Neural progenitor cell (in vitro differentiated cells): ENCODE data around the gene CPN1. TPM values are rescaled to one million over a fixed set of nuclear protein-coding genes. Genes with fewer than 3 reads are reported as not detected.

Experiments
- DNase-seq: peaks from one replicate; pipeline ENCODE4 v3.0.0-alpha.2; 2016; ENCODE audit warnings: low spot score
- H2AFZ ChIP-seq: fragments of 200-600 bp; sonication (generic); replicated peaks from 2 replicates; pipeline ENCODE4 v1.6.1; 2016; ENCODE audit warnings: antibody characterized with exemption
- H3F3A ChIP-seq: fragments of 200-600 bp; sonication (generic); 2 replicates; pipeline ENCODE4 v1.6.1; 2016; ENCODE audit warnings: antibody characterized with exemption, low read depth
- H3K27ac ChIP-seq: fragments of 200-600 bp; sonication (generic); 2 replicates; pipeline ENCODE4 v1.5.1; 2016; ENCODE audit warnings: mild to moderate bottlenecking
- H3K27me3 ChIP-seq: fragments of 200-600 bp; sonication (generic); 2 replicates; pipeline ENCODE4 v1.6.1; 2016; ENCODE audit warnings: mild to moderate bottlenecking, moderate library complexity
- H3K36me3 ChIP-seq: fragments of 200-600 bp; sonication (generic); 2 replicates; pipeline ENCODE4 v1.5.1; 2016
- H3K4me1 ChIP-seq: fragments of 200-600 bp; sonication (generic); 2 replicates; pipeline ENCODE4 v1.6.1; 2016; ENCODE audit warnings: mixed run types
- H3K4me2 ChIP-seq: fragments of 200-600 bp; sonication (generic); 2 replicates; pipeline ENCODE4 v1.6.1; 2016
- H3K4me3 ChIP-seq: fragments of 200-600 bp; sonication (generic); 2 replicates; pipeline ENCODE4 v1.5.1; 2016
- H3K79me2 ChIP-seq: fragments of 200-600 bp; sonication (generic); 2 replicates; pipeline ENCODE4 v1.6.1; 2016; ENCODE audit warnings: low read depth
- H3K9ac ChIP-seq: fragments of 200-600 bp; sonication (generic); 2 replicates; pipeline ENCODE4 v1.6.1; 2016
- H3K9me3 ChIP-seq: fragments of 200-600 bp; sonication (generic); 2 replicates; pipeline ENCODE4 v1.5.1; 2016; ENCODE audit warnings: low read depth
- H4K20me1 ChIP-seq: fragments of 200-600 bp; sonication (generic); 2 replicates; pipeline ENCODE4 v1.6.1; 2016; ENCODE audit warnings: low read depth
- H3K27ac Mint-ChIP-seq: 3 replicates; pipeline ENCODE4 v1.8.0; 2021; ENCODE audit warnings: mixed read lengths
- H3K27me3 Mint-ChIP-seq: 2 replicates; pipeline ENCODE4 v1.8.0; 2022; ENCODE audit warnings: low read depth, mild to moderate bottlenecking, inconsistent platforms, moderate library complexity, mixed read lengths; ENCODE audit not compliant: insufficient read depth
- H3K36me3 Mint-ChIP-seq: 3 replicates; pipeline ENCODE4 v1.8.0; 2021; ENCODE audit warnings: mixed read lengths
- H3K4me1 Mint-ChIP-seq: 3 replicates; pipeline ENCODE4 v1.8.0; 2021; ENCODE audit warnings: mixed read lengths
- H3K4me3 Mint-ChIP-seq: 3 replicates; pipeline ENCODE4 v1.8.0; 2021; ENCODE audit warnings: mild to moderate bottlenecking, moderate library complexity, mixed read lengths
- H3K9me3 Mint-ChIP-seq: 3 replicates; pipeline ENCODE4 v1.8.0; 2020; ENCODE audit warnings: mixed read lengths
- CTCF ChIP-seq: fragments of 200-600 bp; sonication (generic); IDR thresholded peaks from 2 replicates; pipeline ENCODE4 v1.5.1; 2017; ENCODE audit warnings: antibody characterized with exemption, mild to moderate bottlenecking
- EZH2 ChIP-seq: fragments of 200-600 bp; sonication (generic); IDR thresholded peaks from 2 replicates; pipeline ENCODE4 v1.6.1; 2017; ENCODE audit warnings: antibody characterized with exemption, mild to moderate bottlenecking, moderate library complexity
- EZH2phosphoT487 ChIP-seq: fragments of 200-600 bp; sonication (generic); IDR thresholded peaks from 2 replicates; pipeline ENCODE4 v1.6.1; 2017; ENCODE audit warnings: antibody characterized with exemption
- total RNA-seq: library from RNA; depleted of rRNA; stranded (reverse); fragments of >200 nt; gene quantifications from 2 replicates; pipeline ENCODE4 v1.2.3, GENCODE V29; 2015; ENCODE audit warnings: low replicate concordance

The CPN1 gene
- total RNA-seq, 1 donor from 2014 or later = not detected

- no peaks in the 10 kb centered on the region for H4K20me1 ChIP-seq
- H3K27me3 Mint-ChIP-seq = peaks cover 10% of the 10 kb centered on the region
- H3K79me2 ChIP-seq = no peaks in the 10 kb centered on the region
- no peaks in the 10 kb centered on the region for H3F3A ChIP-seq
- DNase-seq = no peak
- H3K36me3 ChIP-seq = no peaks in the 10 kb centered on the region
- H3K4me1 ChIP-seq = no peaks in the 10 kb centered on the region
- TF ChIP-seq EZH2 (no peak), CTCF (no peak), EZH2phosphoT487 (no peak)
- peak overlapping the region; percentile 62 for H3K27ac Mint-ChIP-seq
- H3K4me3 ChIP-seq = no peak overlapping the region
- H3K9ac ChIP-seq = no peak overlapping the region
- H3K4me2 ChIP-seq = no peak overlapping the region
- H3K9me3 Mint-ChIP-seq = peaks cover under 1% of the 10 kb centered on the region
- H3K36me3 Mint-ChIP-seq = no peaks in the 10 kb centered on the region
- peak overlapping the region; percentile 73 for H2AFZ ChIP-seq
- peaks cover 7% of the 10 kb centered on the region for H3K4me1 Mint-ChIP-seq
- no peak overlapping the region for H3K27ac ChIP-seq
- H3K4me3 Mint-ChIP-seq = no peak overlapping the region
- H3K27me3 ChIP-seq = no peaks in the 10 kb centered on the region
- H3K9me3 ChIP-seq = no peaks in the 10 kb centered on the region
Measured at GRCh38 chr10:100038561-100039071, 43.1 kb downstream of the CPN1 start.

DNA sequence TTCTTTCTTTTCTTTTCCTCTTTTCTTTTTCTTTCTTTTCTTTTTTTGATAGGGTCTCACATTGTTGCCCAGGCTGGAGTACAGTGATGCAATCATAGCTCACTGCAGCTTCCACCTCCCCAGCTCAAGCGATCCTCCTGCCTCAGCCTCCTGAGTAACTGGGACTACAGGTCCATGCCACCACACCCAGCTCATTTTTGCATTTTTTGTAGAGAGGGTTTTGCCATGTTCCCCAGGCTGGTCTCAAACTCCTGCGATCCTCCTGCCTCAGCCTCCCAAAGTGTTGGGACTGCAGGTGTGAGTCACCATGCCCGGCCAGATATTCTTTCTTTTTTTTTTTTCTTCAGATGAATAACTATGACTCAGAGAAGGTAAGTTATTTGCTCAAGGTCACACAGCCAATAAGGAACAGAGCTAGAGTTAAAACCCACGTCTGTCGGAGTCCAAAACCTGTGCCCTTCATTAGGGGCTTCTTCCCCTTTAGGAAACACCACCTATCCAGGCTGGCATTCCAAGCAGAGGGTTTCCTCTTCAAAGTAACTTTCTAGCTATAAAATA is 43.8 kb downstream of the CPN1 start:
- TF ChIP-seq EZH2phosphoT487 = no peak
- TF ChIP-seq CTCF = no peak
- TF ChIP-seq EZH2 = no peak
- H3K27ac Mint-ChIP-seq = no peak overlapping the region
- H3K4me3 Mint-ChIP-seq = no peak overlapping the region
- H3K36me3 Mint-ChIP-seq = no peaks in the 10 kb centered on the region
- Histone ChIP-seq H3K36me3 (no peaks in the 10 kb centered on the region), H4K20me1 (no peaks in the 10 kb centered on the region), H3K27ac (no peak overlapping the region), H3F3A (no peaks in the 10 kb centered on the region), H3K27me3 (no peaks in the 10 kb centered on the region), H3K9ac (no peak overlapping the region), H3K79me2 (no peaks in the 10 kb centered on the region), H3K4me3 (no peak overlapping the region), H3K4me1 (no peaks in the 10 kb centered on the region), H3K4me2 (no peak overlapping the region), H3K9me3 (no peaks in the 10 kb centered on the region), H2AFZ (no peak overlapping the region)
- peaks cover 6% of the 10 kb centered on the region for H3K4me1 Mint-ChIP-seq
- DNase-seq = no peak
- peaks cover 2% of the 10 kb centered on the region for H3K9me3 Mint-ChIP-seq
- H3K27me3 Mint-ChIP-seq = peaks cover 10% of the 10 kb centered on the region

GRCh38 chr10:100036850-100037249 is 44.8 kb downstream of the CPN1 start:
- H3K9ac ChIP-seq = no peak overlapping the region
- no peaks in the 10 kb centered on the region for H3K36me3 ChIP-seq
- H3K36me3 Mint-ChIP-seq = no peaks in the 10 kb centered on the region
- H3K9me3 Mint-ChIP-seq = peaks cover 2% of the 10 kb centered on the region
- H3F3A ChIP-seq = no peaks in the 10 kb centered on the region
- H3K27ac Mint-ChIP-seq = no peak overlapping the region
- no peak overlapping the region for H3K4me3 ChIP-seq
- H3K27me3 ChIP-seq = no peaks in the 10 kb centered on the region
- no peak for DNase-seq
- H3K4me2 ChIP-seq = no peak overlapping the region
- H3K79me2 ChIP-seq = no peaks in the 10 kb centered on the region
- no peaks in the 10 kb centered on the region for H4K20me1 ChIP-seq
- H3K4me1 ChIP-seq = no peaks in the 10 kb centered on the region
- no peak overlapping the region for H2AFZ ChIP-seq
- H3K9me3 ChIP-seq = no peaks in the 10 kb centered on the region
- TF ChIP-seq EZH2phosphoT487 = no peak
- TF ChIP-seq CTCF = no peak
- no peak for TF ChIP-seq EZH2
- H3K4me3 Mint-ChIP-seq = no peak overlapping the region
- peaks cover 6% of the 10 kb centered on the region for H3K4me1 Mint-ChIP-seq
- no peak overlapping the region for H3K27ac ChIP-seq
- H3K27me3 Mint-ChIP-seq = peaks cover 10% of the 10 kb centered on the region
